ENCODE data around the gene NUMA1.
A peak's percentile ranks its signal among the peaks of the same experiment; 100 is the strongest.

Gene NUMA1

GRCh38 chr11:72102631-72102945, 22.2 kb upstream of the NUMA1 start:
- DNase-seq, result no peak

- no peak for DNase-seq
These were observed 21.8 kb upstream of the NUMA1 start for GRCh38 chr11:72102162-72102561.

GRCh38 chr11:72100462-72100861, 20.1 kb upstream of the NUMA1 start:
- no peak for DNase-seq

GRCh38 chr11:72100009-72100408, 19.7 kb upstream of the NUMA1 start:
- no peak for DNase-seq

- DNase-seq, result no peak
These were observed 18.4 kb upstream of the NUMA1 start for GRCh38 chr11:72098741-72099140.

GRCh38 chr11:72091292-72091691, 10.9 kb upstream of the NUMA1 start:
- DNase-seq, result peak; percentile 64

- DNase-seq, result no peak
These were observed 7.9 kb upstream of the NUMA1 start for GRCh38 chr11:72088076-72088808.

- no peak for DNase-seq
These were observed 5.4 kb upstream of the NUMA1 start for GRCh38 chr11:72085621-72086351.

- no peak for DNase-seq
These were observed 4.6 kb upstream of the NUMA1 start for GRCh38 chr11:72084965-72085364.

- DNase-seq, result no peak
These were observed 3.7 kb upstream of the NUMA1 start for GRCh38 chr11:72084076-72084475.

GRCh38 chr11:72083414-72083813, 3.1 kb upstream of the NUMA1 start:
- DNase-seq, result no peak

- DNase-seq, result no peak
These were observed 1.6 kb upstream of the NUMA1 start for GRCh38 chr11:72081821-72082453.

GRCh38 chr11:72081184-72081644, 872 bp upstream of the NUMA1 start:
- DNase-seq, result no peak

- DNase-seq, result peak; percentile 31
These were observed 470 bp downstream of the NUMA1 start for GRCh38 chr11:72079819-72080325.

GRCh38 chr11:72078477-72078876, 1.9 kb downstream of the NUMA1 start:
- no peak for DNase-seq

- no peak for DNase-seq
These were observed 4.6 kb downstream of the NUMA1 start for GRCh38 chr11:72075756-72076155.

- DNase-seq, result no peak
These were observed 5.2 kb downstream of the NUMA1 start for GRCh38 chr11:72075109-72075508.

GRCh38 chr11:72072348-72072747, 8.0 kb downstream of the NUMA1 start:
- no peak for DNase-seq

- DNase-seq, result no peak
These were observed 9.9 kb downstream of the NUMA1 start for GRCh38 chr11:72070491-72070890.

GRCh38 chr11:72069787-72070251, 10.5 kb downstream of the NUMA1 start:
- no peak for DNase-seq

GRCh38 chr11:72069200-72069599, 11.1 kb downstream of the NUMA1 start:
- no peak for DNase-seq

- DNase-seq, result no peak
These were observed 12.7 kb downstream of the NUMA1 start for GRCh38 chr11:72067676-72068075.

GRCh38 chr11:72067266-72067665, 13.1 kb downstream of the NUMA1 start:
- no peak for DNase-seq

GRCh38 chr11:72066855-72067254, 13.5 kb downstream of the NUMA1 start:
- DNase-seq, result no peak
